Measurements from ENCODE around the gene RBM15. TPM values are rescaled to one million over a fixed set of nuclear protein-coding genes. Genes with fewer than 3 reads are reported as not detected.

The RBM15 gene
- total RNA-seq, 1 experiment from 2014 or later = 67.9 TPM

DNA sequence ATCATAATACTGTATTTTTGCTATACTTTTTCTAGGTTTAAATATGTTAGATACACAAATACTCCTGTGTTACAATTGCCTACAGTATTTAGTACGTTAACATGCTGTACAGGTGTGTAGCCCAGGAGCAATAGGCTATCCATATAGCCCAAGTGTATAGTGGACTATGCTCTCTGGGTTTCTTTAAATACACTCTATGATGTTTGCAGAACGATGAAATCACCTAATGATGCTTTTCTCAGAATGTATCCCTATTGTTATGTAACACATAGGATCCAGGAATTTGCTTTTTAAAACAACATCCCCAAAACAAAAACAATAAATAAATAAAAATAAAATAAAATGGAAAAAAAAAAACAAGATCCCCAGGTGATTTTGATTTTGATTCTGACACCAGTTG, 18.1 kb upstream of the RBM15 start:
- DNase-seq (ENCODE audit: low spot score) = no peak

DNA sequence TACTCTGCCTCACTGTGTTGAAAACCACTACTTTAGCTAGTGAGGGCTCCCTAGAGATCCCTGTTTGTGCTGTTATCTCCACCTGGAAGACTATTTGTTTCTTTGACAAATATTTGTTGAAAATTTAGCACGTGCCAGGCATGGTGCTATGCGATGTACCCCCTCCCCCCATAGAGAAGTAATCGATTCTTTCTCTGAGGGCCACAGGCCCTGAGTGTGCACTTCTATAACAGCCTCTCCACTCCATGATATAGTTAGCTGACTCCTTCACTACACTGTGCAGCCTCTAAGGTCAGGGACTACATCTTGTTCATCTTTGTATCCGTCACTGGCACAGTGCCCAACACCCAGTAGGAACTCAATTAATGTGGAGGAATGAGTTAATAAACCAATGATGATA, 17.3 kb upstream of the RBM15 start:
- no peak for DNase-seq (ENCODE audit: low spot score)

DNA sequence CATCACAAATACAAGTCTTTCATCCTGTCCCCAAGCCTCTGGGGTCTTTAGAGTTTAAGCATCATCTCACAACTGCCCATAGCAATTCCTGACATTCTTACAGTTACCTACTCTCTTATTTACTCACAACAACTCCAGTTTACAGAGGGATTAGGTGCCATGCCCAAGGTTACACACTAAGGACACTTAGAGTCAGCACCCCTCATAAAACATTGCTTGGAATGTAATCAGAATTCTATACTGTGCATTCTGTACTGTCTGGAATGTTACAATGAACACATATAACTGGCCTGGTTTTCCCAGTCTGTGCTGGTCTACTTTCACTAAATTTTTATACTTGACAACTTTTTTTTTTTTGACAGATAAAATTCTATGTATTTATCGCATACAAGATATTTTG, 14.5 kb upstream of the RBM15 start:
- no peak for DNase-seq (ENCODE audit: low spot score)

DNA sequence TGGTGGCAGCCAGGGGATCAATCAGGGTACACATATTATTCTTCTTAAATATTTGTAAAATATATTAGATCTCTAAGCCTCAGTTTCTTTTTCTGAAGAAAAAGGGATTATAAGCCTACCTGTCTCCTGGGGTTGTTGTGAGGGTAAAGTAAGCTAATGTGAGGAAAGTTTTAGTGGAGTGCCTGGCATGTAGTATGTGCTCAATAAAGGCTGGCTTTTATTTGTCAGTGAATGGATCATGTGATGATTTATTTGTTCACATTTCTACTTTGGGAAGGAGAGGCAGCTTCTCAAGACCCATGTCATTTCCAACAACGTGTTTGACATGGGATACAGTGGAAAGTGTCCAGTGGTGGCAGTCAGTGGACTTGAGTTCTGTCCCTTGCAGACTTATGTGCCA, 12.4 kb upstream of the RBM15 start:
- no peak for DNase-seq (ENCODE audit: low spot score)

GRCh38 chr1:110328274-110328673, 10.9 kb upstream of the RBM15 start:
- no peak for DNase-seq (ENCODE audit: low spot score)

DNA sequence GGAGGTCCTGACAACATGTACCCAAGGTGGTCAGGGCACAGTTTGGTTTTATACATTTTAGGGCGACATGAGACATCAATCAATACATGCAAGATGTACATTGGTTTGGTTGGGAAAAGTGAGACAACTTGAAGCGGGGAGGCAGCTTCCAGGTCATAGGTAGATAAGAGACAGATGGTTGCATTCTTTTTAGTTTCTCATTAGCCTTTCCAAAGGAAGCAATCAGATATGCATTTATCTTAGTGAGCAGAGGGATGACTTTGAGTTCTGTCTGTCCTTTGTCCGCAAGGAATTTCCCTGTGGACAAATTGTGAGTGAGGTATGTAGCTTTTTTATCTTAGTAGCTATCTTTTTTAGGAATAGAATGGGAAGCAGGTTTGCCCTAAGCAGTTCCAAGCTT, 10.5 kb upstream of the RBM15 start:
- no peak for DNase-seq (ENCODE audit: low spot score)

GRCh38 chr1:110335265-110335664, 3.9 kb upstream of the RBM15 start:
- DNase-seq (ENCODE audit: low spot score) = no peak

DNA sequence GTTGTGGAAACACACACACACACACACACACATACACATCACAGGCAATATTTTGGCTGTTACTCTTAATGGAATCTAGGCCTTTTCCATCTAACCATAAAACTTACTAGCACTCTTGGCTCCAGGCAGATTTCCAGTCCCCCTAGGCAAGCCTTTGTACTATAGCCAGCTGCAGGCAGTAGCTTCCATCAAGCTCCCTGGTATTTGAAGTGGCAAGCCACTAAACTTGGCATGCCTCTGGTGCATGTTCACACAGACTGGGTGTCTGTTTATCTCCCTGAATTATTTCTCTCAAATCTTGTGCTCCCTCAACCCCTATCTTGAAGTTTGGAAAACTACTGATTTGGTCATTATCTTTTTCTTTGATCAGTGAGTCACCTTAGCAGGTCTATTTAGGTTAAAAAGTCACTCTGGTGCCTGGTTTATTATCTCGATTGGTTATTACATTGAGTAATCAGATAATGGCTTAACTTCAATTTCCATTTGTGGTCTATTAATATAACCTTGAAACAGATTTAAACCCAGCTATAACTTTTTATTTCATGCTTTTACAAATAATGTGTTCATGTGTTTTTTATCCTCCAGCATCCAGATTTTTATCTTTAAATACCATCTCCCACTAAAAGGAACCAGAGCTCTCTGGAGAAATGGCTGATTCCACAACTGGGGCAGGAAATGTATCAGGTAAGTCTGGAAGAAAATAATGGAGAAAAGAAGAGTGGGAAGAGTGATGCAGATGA, 2.7 kb upstream of the RBM15 start:
- peak; percentile 36 for DNase-seq (ENCODE audit: low spot score)

GRCh38 chr1:110337704-110338308, 1.4 kb upstream of the RBM15 start:
- peak; percentile 72 for DNase-seq (ENCODE audit: low spot score)

DNA sequence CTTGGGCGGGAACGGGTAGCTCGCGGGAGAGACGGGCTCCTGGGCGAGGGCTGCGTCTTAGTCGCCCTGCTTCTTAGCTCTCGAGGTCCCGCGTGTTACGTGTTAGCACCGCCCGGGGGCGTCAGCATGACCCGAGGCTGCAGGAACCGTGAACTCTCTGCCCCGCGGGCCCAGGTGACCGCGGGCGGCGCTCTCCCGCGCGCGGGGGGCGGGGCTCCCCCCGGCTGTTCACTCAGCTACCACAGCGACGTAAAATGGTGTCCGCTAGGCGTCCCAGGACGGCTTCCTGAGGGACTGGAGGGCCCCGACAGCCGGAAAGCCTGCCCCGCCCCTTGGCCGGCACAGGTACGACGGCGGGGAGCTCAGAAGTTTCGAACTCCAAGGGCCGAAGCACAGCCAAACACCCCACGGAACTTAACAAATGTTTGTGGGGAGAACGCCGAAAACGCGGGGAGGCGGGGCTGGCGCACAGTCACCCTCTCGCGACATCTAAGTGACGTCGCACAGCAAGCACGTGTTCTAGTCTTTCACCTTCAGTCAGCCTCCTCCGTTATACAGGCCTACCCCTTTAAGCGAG, 780 bp upstream of the RBM15 start:
- peak; percentile 92 for DNase-seq (ENCODE audit: low spot score)

DNA sequence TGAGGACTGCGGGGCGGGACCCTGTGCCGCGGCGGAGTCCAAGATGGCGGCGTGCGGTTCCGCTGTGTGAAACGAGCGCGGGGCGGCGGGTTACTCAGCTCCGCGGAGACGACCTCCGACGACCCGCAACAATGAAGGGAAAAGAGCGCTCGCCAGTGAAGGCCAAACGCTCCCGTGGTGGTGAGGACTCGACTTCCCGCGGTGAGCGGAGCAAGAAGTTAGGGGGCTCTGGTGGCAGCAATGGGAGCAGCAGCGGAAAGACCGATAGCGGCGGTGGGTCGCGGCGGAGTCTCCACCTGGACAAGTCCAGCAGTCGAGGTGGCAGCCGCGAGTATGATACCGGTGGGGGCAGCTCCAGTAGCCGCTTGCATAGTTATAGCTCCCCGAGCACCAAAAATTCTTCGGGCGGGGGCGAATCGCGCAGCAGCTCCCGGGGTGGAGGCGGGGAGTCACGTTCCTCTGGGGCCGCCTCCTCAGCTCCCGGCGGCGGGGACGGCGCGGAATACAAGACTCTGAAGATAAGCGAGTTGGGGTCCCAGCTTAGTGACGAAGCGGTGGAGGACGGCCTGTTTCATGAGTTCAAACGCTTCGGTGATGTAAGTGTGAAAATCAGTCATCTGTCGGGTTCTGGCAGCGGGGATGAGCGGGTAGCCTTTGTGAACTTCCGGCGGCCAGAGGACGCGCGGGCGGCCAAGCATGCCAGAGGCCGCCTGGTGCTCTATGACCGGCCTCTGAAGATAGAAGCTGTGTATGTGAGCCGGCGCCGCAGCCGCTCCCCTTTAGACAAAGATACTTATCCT, 430 bp downstream of the RBM15 start:
- DNase-seq (ENCODE audit: low spot score) = peak; percentile 53

DNA sequence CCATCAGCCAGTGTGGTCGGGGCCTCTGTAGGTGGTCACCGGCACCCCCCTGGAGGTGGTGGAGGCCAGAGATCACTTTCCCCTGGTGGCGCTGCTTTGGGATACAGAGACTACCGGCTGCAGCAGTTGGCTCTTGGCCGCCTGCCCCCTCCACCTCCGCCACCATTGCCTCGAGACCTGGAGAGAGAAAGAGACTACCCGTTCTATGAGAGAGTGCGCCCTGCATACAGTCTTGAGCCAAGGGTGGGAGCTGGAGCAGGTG, 961 bp downstream of the RBM15 start:
- no peak for DNase-seq (ENCODE audit: low spot score)

DNA sequence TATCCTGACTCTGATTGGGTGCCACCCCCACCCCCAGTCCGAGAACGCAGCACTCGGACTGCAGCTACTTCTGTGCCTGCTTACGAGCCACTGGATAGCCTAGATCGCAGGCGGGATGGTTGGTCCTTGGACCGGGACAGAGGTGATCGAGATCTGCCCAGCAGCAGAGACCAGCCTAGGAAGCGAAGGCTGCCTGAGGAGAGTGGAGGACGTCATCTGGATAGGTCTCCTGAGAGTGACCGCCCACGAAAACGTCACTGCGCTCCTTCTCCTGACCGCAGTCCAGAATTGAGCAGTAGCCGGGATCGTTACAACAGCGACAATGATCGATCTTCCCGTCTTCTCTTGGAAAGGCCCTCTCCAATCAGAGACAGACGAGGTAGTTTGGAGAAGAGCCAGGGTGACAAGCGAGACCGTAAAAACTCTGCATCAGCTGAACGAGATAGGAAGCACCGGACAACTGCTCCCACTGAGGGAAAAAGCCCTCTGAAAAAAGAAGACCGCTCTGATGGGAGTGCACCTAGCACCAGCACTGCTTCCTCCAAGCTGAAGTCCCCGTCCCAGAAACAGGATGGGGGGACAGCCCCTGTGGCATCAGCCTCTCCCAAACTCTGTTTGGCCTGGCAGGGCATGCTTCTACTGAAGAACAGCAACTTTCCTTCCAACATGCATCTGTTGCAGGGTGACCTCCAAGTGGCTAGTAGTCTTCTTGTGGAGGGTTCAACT, 2.1 kb downstream of the RBM15 start:
- DNase-seq (ENCODE audit: low spot score) = no peak

- no peak for DNase-seq (ENCODE audit: low spot score)
These were observed 2.7 kb downstream of the RBM15 start for GRCh38 chr1:110341872-110342331.

DNA sequence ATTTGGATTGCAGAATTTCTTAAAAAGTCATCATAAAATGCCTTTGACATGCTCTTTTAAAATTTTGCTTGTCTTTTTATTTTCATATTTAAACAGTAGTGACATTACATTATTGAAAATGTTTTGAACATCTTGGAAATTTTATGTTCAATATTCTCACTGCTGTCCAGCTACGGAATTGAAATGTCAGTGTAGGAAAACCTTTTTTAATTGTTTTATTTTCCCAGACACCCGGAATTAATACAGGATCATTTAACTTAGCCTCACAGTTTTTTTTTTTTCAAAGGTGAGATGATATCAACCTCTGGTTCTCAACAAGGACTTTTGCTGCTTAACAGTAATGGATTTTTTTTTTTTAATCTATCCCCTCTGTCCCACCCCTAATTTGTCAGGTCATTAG, 4.1 kb downstream of the RBM15 start:
- DNase-seq (ENCODE audit: low spot score) = no peak

DNA sequence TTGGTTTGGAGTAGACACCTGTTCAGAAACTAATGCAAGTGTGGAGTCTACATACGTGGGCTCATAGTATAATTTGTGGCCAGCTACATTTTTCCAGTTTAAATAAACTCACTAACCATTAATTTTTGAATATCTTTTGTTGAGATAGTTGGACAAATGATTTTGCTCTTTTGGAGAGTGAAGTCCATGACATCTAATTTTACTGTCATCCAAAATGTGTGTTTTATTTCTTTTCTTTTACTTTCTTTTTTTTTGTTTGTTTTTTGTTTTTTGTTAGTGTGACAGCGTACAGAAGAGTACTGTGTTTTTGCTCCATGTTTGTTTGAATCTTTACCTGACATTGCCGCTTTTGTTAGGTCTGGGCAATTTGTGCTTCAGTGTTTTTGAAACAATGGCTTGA, 5.0 kb downstream of the RBM15 start:
- no peak for DNase-seq (ENCODE audit: low spot score)

DNA sequence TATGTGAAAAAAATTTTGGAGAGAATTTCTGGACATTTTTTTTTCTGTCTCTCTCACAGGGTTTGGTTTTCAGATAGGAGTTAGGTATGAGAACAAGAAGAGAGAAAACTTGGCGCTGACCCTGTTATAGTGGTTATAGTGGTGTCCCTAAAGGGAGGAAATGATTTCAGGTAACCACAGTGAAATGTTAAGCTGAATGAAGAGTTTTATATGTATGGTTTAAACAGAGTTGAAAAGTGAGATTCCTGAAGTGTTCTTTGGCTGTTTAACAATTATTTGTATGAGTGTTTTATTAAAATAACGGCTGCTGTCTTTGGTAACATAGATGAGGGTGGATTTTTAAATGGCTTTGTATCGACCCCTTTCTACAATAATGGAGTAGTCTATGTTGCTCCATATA, 6.3 kb downstream of the RBM15 start:
- no peak for DNase-seq (ENCODE audit: low spot score)

DNA sequence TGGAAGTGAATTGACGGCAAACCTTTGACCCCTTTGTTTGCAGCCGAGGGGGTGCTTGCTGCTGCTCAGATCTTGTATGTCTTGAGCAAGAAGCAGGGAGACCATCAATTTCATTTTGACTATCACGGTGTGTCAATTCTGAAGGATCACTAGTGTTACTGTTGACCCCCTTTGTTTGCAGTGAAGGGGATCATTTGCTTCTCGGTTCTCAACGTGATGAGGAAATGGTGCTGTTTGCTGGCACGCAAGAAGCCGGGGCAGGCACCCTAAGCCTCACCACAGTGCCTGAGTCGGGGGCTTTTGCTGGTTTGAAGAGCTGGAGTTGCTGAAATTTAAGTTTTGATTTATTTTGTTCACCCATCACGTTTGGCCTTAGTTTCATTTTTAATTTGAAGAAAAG, 7.5 kb downstream of the RBM15 start:
- DNase-seq (ENCODE audit: low spot score) = no peak

- no peak for DNase-seq (ENCODE audit: low spot score)
These were observed 8.2 kb downstream of the RBM15 start for GRCh38 chr1:110347182-110347893.

GRCh38 chr1:110348050-110348449, 8.9 kb downstream of the RBM15 start:
- DNase-seq (ENCODE audit: low spot score) = no peak

- no peak for DNase-seq (ENCODE audit: low spot score)
These were observed 9.6 kb downstream of the RBM15 start for GRCh38 chr1:110348771-110349170.
